Liver (tissue), 9 donors: ENCODE measurements around the gene BTBD9. TPM values are rescaled to one million over a fixed set of nuclear protein-coding genes. Genes with fewer than 3 reads are reported as not detected.

ENCODE experiments used
- DNase-seq: peaks from one replicate; pipeline ENCODE4 v3.0.0-alpha.2; 2017; ENCODE audit warnings: low spot score
- H3K27ac ChIP-seq, 2 donors: one replicate each; pipeline ENCODE4 v1.7.0; 2013; ENCODE audit warnings: inconsistent platforms in 2 of 2, low read length in 2 of 2, control low read depth in 1 of 2, low read depth in 1 of 2, mild to moderate bottlenecking in 1 of 2
- H3K27me3 ChIP-seq, 4 donors: one replicate each; pipeline versions ENCODE4 v1.6.1 to v1.7.0; 2013; ENCODE audit warnings: low read length in 3 of 4, inconsistent platforms in 1 of 4, mild to moderate bottlenecking in 1 of 4, moderate library complexity in 1 of 4; ENCODE audit not compliant: control insufficient read depth in 4 of 4, insufficient read depth in 4 of 4
- H3K36me3 ChIP-seq, 4 donors: one replicate each; pipeline versions ENCODE4 v1.6.1 to v1.7.0; 2013; ENCODE audit warnings: low read length in 3 of 4, mild to moderate bottlenecking in 3 of 4, low read depth in 1 of 4, moderate library complexity in 1 of 4; ENCODE audit not compliant: control insufficient read depth in 4 of 4, insufficient read depth in 3 of 4
- H3K4me1 ChIP-seq, 4 donors: one replicate each; pipeline versions ENCODE4 v1.6.1 to v1.7.0; 2013; ENCODE audit warnings: low read length in 3 of 4, mild to moderate bottlenecking in 3 of 4, moderate library complexity in 1 of 4; ENCODE audit not compliant: control insufficient read depth in 4 of 4, insufficient read depth in 4 of 4
- H3K4me3 ChIP-seq, 3 donors: one replicate each; pipeline versions ENCODE4 v1.6.1 to v1.7.0; 2013; ENCODE audit warnings: low read length in 3 of 3, control low read depth in 1 of 3, low read depth in 1 of 3, mild to moderate bottlenecking in 1 of 3
- H3K9ac ChIP-seq, 2 donors: one replicate each; pipeline ENCODE4 v1.7.0; 2013; ENCODE audit warnings: low read length in 2 of 2, mild to moderate bottlenecking in 2 of 2, moderate library complexity in 2 of 2, control low read depth in 1 of 2, low read depth in 1 of 2
- H3K9me3 ChIP-seq, 4 donors: one replicate each; pipeline versions ENCODE4 v1.6.1 to v1.7.0; 2013; ENCODE audit warnings: low read length in 3 of 4; ENCODE audit not compliant: control insufficient read depth in 4 of 4
- CTCF ChIP-seq: fragments of 150-350 bp; IDR thresholded peaks from 2 replicates; pipeline ENCODE4 v1.5.1; 2017; ENCODE audit warnings: improper control_type of control experiment, low read depth, low read length; ENCODE audit not compliant: missing input control
- EGR1 ChIP-seq, 2 donors: IDR thresholded peaks; 2 replicates each; pipeline ENCODE4 v1.6.1; 2016 to 2018; ENCODE audit warnings: antibody characterized with exemption in 2 of 2, low read depth in 2 of 2
- FOXA1 ChIP-seq: IDR thresholded peaks from 2 replicates; pipeline ENCODE4 v1.6.1; 2016; ENCODE audit warnings: antibody characterized with exemption
- GABPA ChIP-seq, 2 donors: IDR thresholded peaks in 1 of 2; conservative IDR thresholded peaks in 1 of 2; 2 replicates each; pipeline ENCODE4 v1.6.1; 2016; ENCODE audit warnings: antibody characterized with exemption in 2 of 2, mild to moderate bottlenecking in 1 of 2, moderate library complexity in 1 of 2
- HNF4A ChIP-seq, 2 donors: conservative IDR thresholded peaks; 2 replicates each; pipeline ENCODE4 v1.6.1; 2016; ENCODE audit warnings: antibody characterized with exemption in 2 of 2, mild to moderate bottlenecking in 2 of 2
- HNF4G ChIP-seq: IDR thresholded peaks from 2 replicates; pipeline ENCODE4 v1.6.1; 2016; ENCODE audit warnings: antibody characterized with exemption
- JUND ChIP-seq, 2 donors: IDR thresholded peaks; 2 replicates each; pipeline ENCODE4 v1.6.1; 2016; ENCODE audit warnings: antibody characterized with exemption in 2 of 2
- MAX ChIP-seq: IDR thresholded peaks from 2 replicates; pipeline ENCODE4 v1.6.1; 2016; ENCODE audit warnings: antibody characterized with exemption
- NR2F2 ChIP-seq: IDR thresholded peaks from 2 replicates; pipeline ENCODE4 v1.6.1; 2016; ENCODE audit warnings: antibody characterized with exemption
- RAD21 ChIP-seq, 2 donors: IDR thresholded peaks; 2 replicates each; pipeline ENCODE4 v1.6.1; 2016; ENCODE audit warnings: antibody characterized with exemption in 2 of 2, mild to moderate bottlenecking in 2 of 2
- REST ChIP-seq: IDR thresholded peaks from 2 replicates; pipeline ENCODE4 v1.6.1; 2016; ENCODE audit warnings: antibody characterized with exemption, mild to moderate bottlenecking
- RXRA ChIP-seq, 2 donors: IDR thresholded peaks; 2 replicates each; pipeline ENCODE4 v1.6.1; 2017 to 2018; ENCODE audit warnings: antibody characterized with exemption in 2 of 2, mild to moderate bottlenecking in 1 of 2
- SP1 ChIP-seq: IDR thresholded peaks from 2 replicates; pipeline ENCODE4 v1.6.1; 2018; ENCODE audit warnings: antibody characterized with exemption, mild to moderate bottlenecking
- TAF1 ChIP-seq: conservative IDR thresholded peaks from 2 replicates; pipeline ENCODE4 v1.6.1; 2016; ENCODE audit warnings: antibody characterized with exemption, mild to moderate bottlenecking
- YY1 ChIP-seq: IDR thresholded peaks from 2 replicates; pipeline ENCODE4 v1.6.1; 2016; ENCODE audit warnings: antibody characterized with exemption, mild to moderate bottlenecking
- WGBS: extraction: QIAGEN DNeasy Blood & Tissue Kit; methylation state at CpG from one replicate; pipeline ENCODE4 v1.1.7; 2013; 5-methylcytosine and 5-hydroxymethylcytosine counted together
- polyA plus RNA-seq, 2 donors: library from polyadenylated mRNA; stranded (reverse) in 1 of 2; unstranded in 1 of 2; fragments of 200-250 nt in 1 of 2; fragments of >200 nt in 1 of 2; fragmentation: Nextera tagmentation in 1 of 2; extraction: Ambion mirVana in 1 of 2; gene quantifications; one replicate each; pipeline versions ENCODE4 v1.2.1 to v1.2.3, GENCODE V29; 2013 to 2015
- total RNA-seq, 2 donors: library from RNA; depleted of rRNA; stranded (reverse); fragments of >200 nt; gene quantifications; one replicate each; pipeline ENCODE4 v1.2.3, GENCODE V29; 2014
- donor health status: healthy.
- donor health status: healthy.
- donor health status: healthy.
- donor health status: healthy.
- donor health status: healthy.

Gene BTBD9
- total and polyA plus RNA-seq, 4 donors: 2.0 to 12.4 (median 5.7) TPM

GRCh38 chr6:38671885-38672467, 32.2 kb upstream of the BTBD9 start:
- peaks cover 0 to 12% (median 3%) of the 10 kb centered on the region in 4 donors for H3K36me3 ChIP-seq
- H3K4me1 ChIP-seq: no peaks in the 10 kb centered on the region
- no peak overlapping the region for H3K27ac ChIP-seq
- H3K27me3 ChIP-seq: no peaks in the 10 kb centered on the region
- 10% methylated on average over 2 of the region's 2 CpGs for WGBS
- H3K9me3 ChIP-seq: no peaks in the 10 kb centered on the region
- no peak for DNase-seq
- H3K9ac ChIP-seq: no peak overlapping the region
- H3K4me3 ChIP-seq: no peak overlapping the region
- no peak for TF ChIP-seq RXRA (IDR thresholded peaks at IDR 0.05)
- peak in 1 of 2 donors; percentile 16 for TF ChIP-seq HNF4A (conservative IDR thresholded peaks at IDR 0.05)
- no peak for TF ChIP-seq MAX
- no peak for TF ChIP-seq HNF4G
- TF ChIP-seq NR2F2: no peak
- TF ChIP-seq REST: no peak
- TF ChIP-seq JUND (IDR thresholded peaks at IDR 0.05): no peak
- TF ChIP-seq YY1: no peak
- TF ChIP-seq RAD21 (IDR thresholded peaks at IDR 0.05): peak; percentile 82 to 87
- peak; percentile 57 for TF ChIP-seq CTCF
- TF ChIP-seq TAF1: no peak
- no peak for TF ChIP-seq SP1

GRCh38 chr6:38658418-38659167, 18.9 kb upstream of the BTBD9 start:
- no peaks in the 10 kb centered on the region for H3K4me1 ChIP-seq
- no peak for DNase-seq
- no peak overlapping the region for H3K4me3 ChIP-seq
- H3K27ac ChIP-seq: no peak overlapping the region
- no peaks in the 10 kb centered on the region for H3K36me3 ChIP-seq
- no peaks in the 10 kb centered on the region for H3K9me3 ChIP-seq
- H3K27me3 ChIP-seq: no peaks in the 10 kb centered on the region
- H3K9ac ChIP-seq: no peak overlapping the region
- no peak for TF ChIP-seq TAF1
- TF ChIP-seq NR2F2: no peak
- no peak for TF ChIP-seq GABPA (IDR thresholded peaks at IDR 0.05 in 1 of 2, conservative IDR thresholded peaks at IDR 0.05 in 1 of 2)
- TF ChIP-seq HNF4G: no peak
- no peak for TF ChIP-seq EGR1 (IDR thresholded peaks at IDR 0.05; ENCODE audit: low read depth in 2 of 2)
- no peak for TF ChIP-seq RXRA (IDR thresholded peaks at IDR 0.05)
- TF ChIP-seq FOXA1: no peak
- TF ChIP-seq SP1: no peak
- no peak for TF ChIP-seq CTCF
- WGBS: 93% methylated on average over 3 of the region's 3 CpGs
